IMR-90 (cell line): ENCODE results near the gene GTPBP3. TPM values are rescaled to one million over a fixed set of nuclear protein-coding genes. Genes with fewer than 3 reads are reported as not detected.

Experiments used
- polyA plus RNA-seq, 3 experiments: library from polyadenylated mRNA; depleted of rRNA; stranded (reverse); fragments of >200 nt; gene quantifications; 2 replicates each; pipeline ENCODE4 v1.2.3, GENCODE V29; 2012; ENCODE audit warnings: low replicate concordance in 1 of 3
- total RNA-seq: library from RNA; depleted of rRNA; stranded (reverse); fragments of >200 nt; gene quantifications from 2 replicates; pipeline ENCODE4 v1.2.3, GENCODE V29; 2012; rRNA removed

Gene GTPBP3
- total and polyA plus RNA-seq, 2 of the 4 experiments (the other 2 are of a cell fraction): 4.3 to 15.1 TPM

Other genes with a start within 250 kb of the GTPBP3 start
- 17.2 and 18.1 TPM in 2 replicates for gene USE1, start 122.2 kb upstream of the GTPBP3 start, total RNA-seq
- 24.2 and 28.7 TPM in 2 replicates for gene USE1, start 122.2 kb upstream of the GTPBP3 start, polyA plus RNA-seq (2012; rRNA removed)
- gene OCEL1, start 111.3 kb upstream of the GTPBP3 start, total RNA-seq: 0.83 and 1.1 TPM in 2 replicates
- gene OCEL1, start 111.3 kb upstream of the GTPBP3 start, polyA plus RNA-seq (2012; rRNA removed): 5.7 and 7.2 TPM in 2 replicates
- gene NR2F6, start 91.6 kb upstream of the GTPBP3 start, total RNA-seq: 8.4 and 10.0 TPM in 2 replicates
- 20.5 and 28.5 TPM in 2 replicates for gene NR2F6, start 91.6 kb upstream of the GTPBP3 start, polyA plus RNA-seq (2012; rRNA removed)
- not detected in 2 replicates for gene USHBP1, start 72.8 kb upstream of the GTPBP3 start, total RNA-seq
- gene USHBP1, start 72.8 kb upstream of the GTPBP3 start, polyA plus RNA-seq (2012; rRNA removed): not detected in 2 replicates
- gene BABAM1, start 70.1 kb upstream of the GTPBP3 start, total RNA-seq: 76.7 and 101 TPM in 2 replicates
- 95.1 and 106 TPM in 2 replicates for gene BABAM1, start 70.1 kb upstream of the GTPBP3 start, polyA plus RNA-seq (2012; rRNA removed)
- gene ANKLE1, start 55.7 kb upstream of the GTPBP3 start, total RNA-seq: under 0.01 and 0.28 TPM in 2 replicates
- gene ANKLE1, start 55.7 kb upstream of the GTPBP3 start, polyA plus RNA-seq (2012; rRNA removed): 0.87 and 1.0 TPM in 2 replicates
- 3.6 and 3.9 TPM in 2 replicates for gene ABHD8, start 34.1 kb upstream of the GTPBP3 start, total RNA-seq
- gene ABHD8, start 34.1 kb upstream of the GTPBP3 start, polyA plus RNA-seq (2012; rRNA removed): 10.2 and 11.4 TPM in 2 replicates
- gene MRPL34, start 31.7 kb upstream of the GTPBP3 start, total RNA-seq: 7.3 and 17.2 TPM in 2 replicates
- 31.7 and 37.0 TPM in 2 replicates for gene MRPL34, start 31.7 kb upstream of the GTPBP3 start, polyA plus RNA-seq (2012; rRNA removed)
- 33.7 and 35.0 TPM in 2 replicates for gene DDA1, start 28.0 kb upstream of the GTPBP3 start, total RNA-seq
- gene DDA1, start 28.0 kb upstream of the GTPBP3 start, polyA plus RNA-seq (2012; rRNA removed): 87.2 and 113 TPM in 2 replicates
- 1.6 and 1.7 TPM in 2 replicates for gene ANO8, start 2.7 kb upstream of the GTPBP3 start, total RNA-seq
- 5.3 and 5.6 TPM in 2 replicates for gene ANO8, start 2.7 kb upstream of the GTPBP3 start, polyA plus RNA-seq (2012; rRNA removed)
- gene PLVAP, start 39.8 kb downstream of the GTPBP3 start, total RNA-seq: not detected in 2 replicates
- not detected in 2 replicates for gene PLVAP, start 39.8 kb downstream of the GTPBP3 start, polyA plus RNA-seq (2012; rRNA removed)
- not detected in 2 replicates for gene CCDC194, start 56.6 kb downstream of the GTPBP3 start, total RNA-seq
- gene CCDC194, start 56.6 kb downstream of the GTPBP3 start, polyA plus RNA-seq (2012; rRNA removed): not detected in 2 replicates
- 0.18 and 0.28 TPM in 2 replicates for gene BST2, start 68.1 kb downstream of the GTPBP3 start, total RNA-seq
- gene BST2, start 68.1 kb downstream of the GTPBP3 start, polyA plus RNA-seq (2012; rRNA removed): 0.67 and 0.92 TPM in 2 replicates
- 13.8 and 13.9 TPM in 2 replicates for gene MVB12A, start 82.5 kb downstream of the GTPBP3 start, total RNA-seq
- 43.9 and 44.3 TPM in 2 replicates for gene MVB12A, start 82.5 kb downstream of the GTPBP3 start, polyA plus RNA-seq (2012; rRNA removed)
- not detected in 2 replicates for gene TMEM221, start 111.1 kb downstream of the GTPBP3 start, total RNA-seq
- gene TMEM221, start 111.1 kb downstream of the GTPBP3 start, polyA plus RNA-seq (2012; rRNA removed): 0.06 and 0.12 TPM in 2 replicates
- gene NXNL1, start 123.4 kb downstream of the GTPBP3 start, total RNA-seq: not detected in 2 replicates
- not detected in 2 replicates for gene NXNL1, start 123.4 kb downstream of the GTPBP3 start, polyA plus RNA-seq (2012; rRNA removed)
- 4.8 and 5.6 TPM in 2 replicates for gene SLC27A1, start 133.0 kb downstream of the GTPBP3 start, total RNA-seq
- 12.9 and 15.6 TPM in 2 replicates for gene SLC27A1, start 133.0 kb downstream of the GTPBP3 start, polyA plus RNA-seq (2012; rRNA removed)
- 33.9 and 37.2 TPM in 2 replicates for gene PGLS, start 174.1 kb downstream of the GTPBP3 start, total RNA-seq
- gene PGLS, start 174.1 kb downstream of the GTPBP3 start, polyA plus RNA-seq (2012; rRNA removed): 74.3 and 92.0 TPM in 2 replicates
- 74.2 and 77.1 TPM in 2 replicates for gene COLGALT1, start 218.1 kb downstream of the GTPBP3 start, total RNA-seq
- gene COLGALT1, start 218.1 kb downstream of the GTPBP3 start, polyA plus RNA-seq (2012; rRNA removed): 117 and 124 TPM in 2 replicates